ENCODE results near the gene FATE1. TPM values are rescaled to one million over a fixed set of nuclear protein-coding genes. Genes with fewer than 3 reads are reported as not detected.

Gene FATE1
- total RNA-seq, 1 donor from 2014 or later: not detected

DNA sequence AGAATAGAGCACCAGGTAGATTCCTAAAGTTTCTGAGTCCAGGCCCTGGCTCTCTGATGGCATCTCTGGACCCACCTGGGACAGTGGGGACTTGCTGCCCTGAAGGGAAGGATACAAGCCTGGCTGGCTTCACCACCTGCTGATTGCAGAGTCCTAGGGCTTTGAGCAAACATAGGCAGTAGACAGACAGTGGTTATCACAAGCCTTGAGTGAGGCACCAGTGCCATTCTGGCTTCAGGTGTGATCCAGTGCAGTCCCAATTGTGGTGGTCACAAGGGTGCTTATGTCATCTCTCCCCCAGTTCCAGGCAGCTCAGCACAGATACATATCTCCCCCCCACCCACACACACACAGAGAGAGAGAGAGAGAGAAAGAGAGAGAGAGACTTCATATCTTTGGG is 27.1 kb upstream of the FATE1 start:
- DNase-seq (ENCODE audit: low read depth) (no peak), FAIRE-seq (no peak)
- no peaks in the 10 kb centered on the region for H3K79me2 ChIP-seq (ENCODE audit: insufficient read depth, low read length)
- H3K9ac ChIP-seq (ENCODE audit: low read length): no peak overlapping the region
- Mint-ChIP-seq H3K27ac (ENCODE audit: unreplicated experiment) (no peak overlapping the region), H3K4me1 (ENCODE audit: low read depth, unreplicated experiment) (no peaks in the 10 kb centered on the region), H3K27me3 (ENCODE audit: low read depth, unreplicated experiment) (peaks cover 8% of the 10 kb centered on the region), H3K9me3 (ENCODE audit: unreplicated experiment) (peaks cover 7% of the 10 kb centered on the region), H3K36me3 (ENCODE audit: low read depth, unreplicated experiment) (no peaks in the 10 kb centered on the region), H3K4me3 (ENCODE audit: unreplicated experiment) (no peak overlapping the region)
- H2AFZ ChIP-seq (ENCODE audit: low read depth, low read length): no peak overlapping the region
- H3K27me3 ChIP-seq (ENCODE audit: insufficient read depth, low read length): no peaks in the 10 kb centered on the region
- H3K27ac ChIP-seq (ENCODE audit: low read depth, low read length): no peak overlapping the region
- no peak overlapping the region for H3K4me3 ChIP-seq (ENCODE audit: insufficient read depth, low read depth, low read length)
- H3K4me2 ChIP-seq (ENCODE audit: low read length): no peak overlapping the region
- TF ChIP-seq EZH2 (IDR thresholded peaks at IDR 0.05; ENCODE audit: insufficient read depth, low read length): no peak
- TF ChIP-seq, protein P1, sequence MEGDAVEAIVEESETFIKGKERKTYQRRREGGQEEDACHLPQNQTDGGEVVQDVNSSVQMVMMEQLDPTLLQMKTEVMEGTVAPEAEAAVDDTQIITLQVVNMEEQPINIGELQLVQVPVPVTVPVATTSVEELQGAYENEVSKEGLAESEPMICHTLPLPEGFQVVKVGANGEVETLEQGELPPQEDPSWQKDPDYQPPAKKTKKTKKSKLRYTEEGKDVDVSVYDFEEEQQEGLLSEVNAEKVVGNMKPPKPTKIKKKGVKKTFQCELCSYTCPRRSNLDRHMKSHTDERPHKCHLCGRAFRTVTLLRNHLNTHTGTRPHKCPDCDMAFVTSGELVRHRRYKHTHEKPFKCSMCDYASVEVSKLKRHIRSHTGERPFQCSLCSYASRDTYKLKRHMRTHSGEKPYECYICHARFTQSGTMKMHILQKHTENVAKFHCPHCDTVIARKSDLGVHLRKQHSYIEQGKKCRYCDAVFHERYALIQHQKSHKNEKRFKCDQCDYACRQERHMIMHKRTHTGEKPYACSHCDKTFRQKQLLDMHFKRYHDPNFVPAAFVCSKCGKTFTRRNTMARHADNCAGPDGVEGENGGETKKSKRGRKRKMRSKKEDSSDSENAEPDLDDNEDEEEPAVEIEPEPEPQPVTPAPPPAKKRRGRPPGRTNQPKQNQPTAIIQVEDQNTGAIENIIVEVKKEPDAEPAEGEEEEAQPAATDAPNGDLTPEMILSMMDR (IDR thresholded peaks at IDR 0.05; ENCODE audit: insufficient read depth, low read depth, low read length): no peak
- H3K36me3 ChIP-seq (ENCODE audit: insufficient read depth, low read length): no peaks in the 10 kb centered on the region
- no peaks in the 10 kb centered on the region for H4K20me1 ChIP-seq (ENCODE audit: insufficient read depth, low read length)
- no peaks in the 10 kb centered on the region for H3K4me1 ChIP-seq (ENCODE audit: insufficient read depth, low read length)
- H3K9me3 ChIP-seq (ENCODE audit: insufficient read depth, low read depth, low read length): no peaks in the 10 kb centered on the region

DNA sequence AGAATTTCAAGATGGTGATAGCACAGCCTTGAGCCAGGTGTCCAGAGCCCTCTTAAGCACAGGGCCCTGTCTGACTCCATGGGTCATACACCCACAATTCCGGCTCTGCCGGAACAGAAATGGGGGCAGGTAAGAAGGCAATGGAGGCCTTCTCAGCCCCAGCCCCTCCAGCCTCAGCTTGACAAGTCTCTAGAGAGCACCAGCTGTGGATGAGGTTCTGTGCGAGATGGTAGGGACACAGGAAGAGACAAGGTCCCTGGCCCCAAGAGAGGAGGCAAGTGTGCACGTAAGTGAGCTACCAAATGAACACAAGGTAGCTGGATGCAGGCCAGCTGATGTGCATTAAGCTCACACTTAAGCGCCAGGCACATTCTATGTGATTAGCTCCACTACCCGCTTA is 23.0 kb upstream of the FATE1 start:
- Mint-ChIP-seq H3K27me3 (ENCODE audit: low read depth, unreplicated experiment) (peaks cover 15% of the 10 kb centered on the region), H3K36me3 (ENCODE audit: low read depth, unreplicated experiment) (no peaks in the 10 kb centered on the region), H3K4me1 (ENCODE audit: low read depth, unreplicated experiment) (peaks cover 5% of the 10 kb centered on the region), H3K27ac (ENCODE audit: unreplicated experiment) (no peak overlapping the region), H3K4me3 (ENCODE audit: unreplicated experiment) (no peak overlapping the region), H3K9me3 (ENCODE audit: unreplicated experiment) (peaks cover 5% of the 10 kb centered on the region)
- no peaks in the 10 kb centered on the region for H3K36me3 ChIP-seq (ENCODE audit: insufficient read depth, low read length)
- no peak for FAIRE-seq
- no peaks in the 10 kb centered on the region for H3K4me1 ChIP-seq (ENCODE audit: insufficient read depth, low read length)
- no peaks in the 10 kb centered on the region for H4K20me1 ChIP-seq (ENCODE audit: insufficient read depth, low read length)
- H3K27ac ChIP-seq (ENCODE audit: low read depth, low read length): no peak overlapping the region
- no peaks in the 10 kb centered on the region for H3K27me3 ChIP-seq (ENCODE audit: insufficient read depth, low read length)
- no peak overlapping the region for H3K4me2 ChIP-seq (ENCODE audit: low read length)
- no peak overlapping the region for H3K4me3 ChIP-seq (ENCODE audit: insufficient read depth, low read depth, low read length)
- H3K79me2 ChIP-seq (ENCODE audit: insufficient read depth, low read length): no peaks in the 10 kb centered on the region
- DNase-seq (ENCODE audit: low read depth): no peak
- no peak overlapping the region for H3K9ac ChIP-seq (ENCODE audit: low read length)
- TF ChIP-seq, protein P1 (IDR thresholded peaks at IDR 0.05; ENCODE audit: insufficient read depth, low read depth, low read length): no peak
- no peak for TF ChIP-seq EZH2 (IDR thresholded peaks at IDR 0.05; ENCODE audit: insufficient read depth, low read length)
- no peaks in the 10 kb centered on the region for H3K9me3 ChIP-seq (ENCODE audit: insufficient read depth, low read depth, low read length)
- no peak overlapping the region for H2AFZ ChIP-seq (ENCODE audit: low read depth, low read length)

DNA sequence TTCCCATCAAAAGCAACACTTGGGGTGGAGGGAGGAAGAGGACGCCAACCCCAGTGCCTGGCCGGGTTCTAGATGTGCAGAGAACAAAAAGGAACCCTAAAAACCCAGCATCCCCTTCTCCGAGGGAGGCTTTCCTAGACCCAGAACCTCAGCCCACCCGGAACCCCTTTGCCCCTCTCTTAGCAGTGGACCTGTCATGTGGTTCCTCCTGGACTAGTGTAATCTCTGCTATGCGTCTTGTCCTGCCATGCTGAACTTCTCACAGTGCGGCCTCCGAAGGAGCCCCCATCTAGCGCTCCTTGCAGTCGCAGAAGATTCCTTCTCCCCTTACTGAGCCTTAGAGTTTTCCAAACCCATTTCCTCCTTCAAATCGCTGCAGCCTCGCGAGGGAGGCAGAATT is 21.7 kb upstream of the FATE1 start:
- H3K27me3 ChIP-seq (ENCODE audit: insufficient read depth, low read length): no peaks in the 10 kb centered on the region
- H3K4me3 ChIP-seq (ENCODE audit: insufficient read depth, low read depth, low read length): no peak overlapping the region
- Mint-ChIP-seq H3K9me3 (ENCODE audit: unreplicated experiment) (peaks cover 5% of the 10 kb centered on the region), H3K4me1 (ENCODE audit: low read depth, unreplicated experiment) (peaks cover 5% of the 10 kb centered on the region), H3K27ac (ENCODE audit: unreplicated experiment) (no peak overlapping the region), H3K27me3 (ENCODE audit: low read depth, unreplicated experiment) (peaks cover 15% of the 10 kb centered on the region), H3K4me3 (ENCODE audit: unreplicated experiment) (peak overlapping the region; percentile 70), H3K36me3 (ENCODE audit: low read depth, unreplicated experiment) (no peaks in the 10 kb centered on the region)
- no peaks in the 10 kb centered on the region for H3K9me3 ChIP-seq (ENCODE audit: insufficient read depth, low read depth, low read length)
- FAIRE-seq (no peak), DNase-seq (ENCODE audit: low read depth) (no peak)
- TF ChIP-seq, protein P1 (IDR thresholded peaks at IDR 0.05; ENCODE audit: insufficient read depth, low read depth, low read length): no peak
- TF ChIP-seq EZH2 (IDR thresholded peaks at IDR 0.05; ENCODE audit: insufficient read depth, low read length): no peak
- H3K36me3 ChIP-seq (ENCODE audit: insufficient read depth, low read length): no peaks in the 10 kb centered on the region
- no peak overlapping the region for H3K27ac ChIP-seq (ENCODE audit: low read depth, low read length)
- H2AFZ ChIP-seq (ENCODE audit: low read depth, low read length): no peak overlapping the region
- no peaks in the 10 kb centered on the region for H4K20me1 ChIP-seq (ENCODE audit: insufficient read depth, low read length)
- no peak overlapping the region for H3K4me2 ChIP-seq (ENCODE audit: low read length)
- H3K9ac ChIP-seq (ENCODE audit: low read length): no peak overlapping the region
- H3K79me2 ChIP-seq (ENCODE audit: insufficient read depth, low read length): no peaks in the 10 kb centered on the region
- H3K4me1 ChIP-seq (ENCODE audit: insufficient read depth, low read length): no peaks in the 10 kb centered on the region
